ENCODE data around the gene CYP8B1.

GRCh38 chr3:42891042-42891441 lies 15.4 kb upstream of the CYP8B1 start:
- TF ChIP-seq ZNF3 (CRISPR knock-in tag; IDR thresholded peaks at IDR 0.05) = no peak
- no peak for TF ChIP-seq AKAP8 (CRISPR knock-in tag; IDR thresholded peaks at IDR 0.05)
- TF ChIP-seq CTCF (CRISPR knock-in tag; IDR thresholded peaks at IDR 0.05) = no peak
- TF ChIP-seq TAF1 (CRISPR knock-in tag; IDR thresholded peaks at IDR 0.05) = no peak
- no peak for TF ChIP-seq MAX (IDR thresholded peaks at IDR 0.05)

Data from HepG2 (cell line).